Omental fat pad (tissue), 4 donors: ENCODE results near the gene TRIO. TPM values are rescaled to one million over a fixed set of nuclear protein-coding genes. Genes with fewer than 3 reads are reported as not detected.

Experiments
- ATAC-seq: fragments of 150-250 bp; one replicate; pipeline ENCODE4 v1.9.1; 2016; ENCODE audit warnings: mild to moderate bottlenecking, moderate library complexity; ENCODE audit not compliant: low FRiP score
- DNase-seq: peaks from one replicate; pipeline ENCODE4 v3.0.0-alpha.2; 2019; ENCODE audit warnings: low spot score
- CTCF ChIP-seq, 3 donors: fragments of 450-650 bp; IDR thresholded peaks; one replicate each; pipeline ENCODE4 v1.5.1; 2016 to 2017; ENCODE audit warnings: antibody characterized with exemption in 3 of 3, mild to moderate bottlenecking in 3 of 3, moderate library complexity in 2 of 3
- total RNA-seq, 4 donors: library from RNA; depleted of rRNA; stranded (reverse); fragments of >200 nt; gene quantifications; one replicate each; pipeline ENCODE4 v1.1.0, GENCODE V29; 2016

Gene TRIO
- total RNA-seq, 4 donors from 2014 or later, result 125 to 370 (median 193) TPM

GRCh38 chr5:14216902-14217301 lies 73.8 kb downstream of the TRIO start:
- TF ChIP-seq CTCF (IDR thresholded peaks at IDR 0.05), result no peak
- ATAC-seq, result no peak
- no peak for DNase-seq

- ATAC-seq (no peak), DNase-seq (no peak)
- TF ChIP-seq CTCF (IDR thresholded peaks at IDR 0.05), result no peak
Observed at GRCh38 chr5:14217587-14217986, 74.4 kb downstream of the TRIO start.

- TF ChIP-seq CTCF (IDR thresholded peaks at IDR 0.05), result no peak
- ATAC-seq (no peak), DNase-seq (no peak)
Observed at GRCh38 chr5:14218011-14218410, 74.9 kb downstream of the TRIO start.

- TF ChIP-seq CTCF (IDR thresholded peaks at IDR 0.05), result no peak
- DNase-seq (no peak), ATAC-seq (no peak)
Observed at GRCh38 chr5:14218480-14218879, 75.3 kb downstream of the TRIO start.

DNA sequence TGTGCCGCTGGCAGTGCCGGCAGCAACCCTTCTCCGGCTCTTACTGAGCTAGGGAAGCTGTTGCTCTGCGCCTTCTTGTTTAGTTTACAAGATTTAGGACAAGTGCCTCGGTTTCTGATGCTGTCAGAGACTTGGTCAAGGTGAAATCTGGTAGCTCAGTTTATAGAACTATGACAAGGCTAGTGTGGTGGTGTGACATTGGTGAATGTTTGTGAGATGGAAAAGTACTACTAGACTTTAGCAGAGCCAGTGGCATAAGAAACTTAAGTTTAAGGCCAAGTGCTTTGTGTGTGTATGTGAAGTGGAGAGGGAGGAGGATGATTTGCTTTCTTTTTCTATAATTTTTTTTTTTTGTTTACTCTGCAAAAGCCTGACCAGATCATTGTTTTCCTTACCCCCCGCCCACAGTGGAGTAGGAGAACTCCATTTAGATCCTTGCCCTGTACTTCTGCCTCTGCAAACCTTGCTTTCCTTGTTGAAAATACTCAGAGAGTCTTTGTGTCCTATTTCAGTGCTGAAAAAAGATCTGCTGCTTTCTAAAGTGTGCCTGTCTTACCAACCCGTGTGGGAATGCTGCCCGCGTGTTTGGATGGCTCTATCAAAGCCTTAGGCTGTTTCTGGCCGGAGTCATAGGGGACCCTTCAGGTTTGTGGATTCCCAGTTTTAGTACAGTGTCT lies 75.9 kb downstream of the TRIO start:
- ATAC-seq, result no peak
- no peak for DNase-seq
- TF ChIP-seq CTCF (IDR thresholded peaks at IDR 0.05), result no peak

- no peak for DNase-seq
- TF ChIP-seq CTCF (IDR thresholded peaks at IDR 0.05), result no peak
- no peak for ATAC-seq
Observed at GRCh38 chr5:14219800-14220512, 76.8 kb downstream of the TRIO start.

GRCh38 chr5:14220642-14221041 lies 77.5 kb downstream of the TRIO start:
- ATAC-seq, result no peak
- TF ChIP-seq CTCF (IDR thresholded peaks at IDR 0.05), result no peak
- DNase-seq, result no peak
